IgD-negative memory B cell (primary cell): ENCODE data around the gene LRRC34. TPM values are rescaled to one million over a fixed set of nuclear protein-coding genes. Genes with fewer than 3 reads are reported as not detected.

Source experiments
- H3K27ac Mint-ChIP-seq, 3 donors: one replicate each; pipeline ENCODE4 v1.8.0; 2020 to 2022; ENCODE audit warnings: mild to moderate bottlenecking in 3 of 3, mixed read lengths in 3 of 3, moderate library complexity in 1 of 3
- H3K27me3 Mint-ChIP-seq: one replicate; pipeline ENCODE4 v1.8.0; 2021; ENCODE audit warnings: mixed read lengths
- H3K36me3 Mint-ChIP-seq: one replicate; pipeline ENCODE4 v1.8.0; 2020; ENCODE audit warnings: mild to moderate bottlenecking, mixed read lengths
- H3K4me1 Mint-ChIP-seq, 3 donors: one replicate each; pipeline ENCODE4 v1.8.0; 2020 to 2022; ENCODE audit warnings: mixed read lengths in 3 of 3, mild to moderate bottlenecking in 1 of 3
- H3K4me3 Mint-ChIP-seq, 4 donors: one replicate each; pipeline ENCODE4 v1.8.0; 2020 to 2022; ENCODE audit warnings: mild to moderate bottlenecking in 4 of 4, mixed read lengths in 4 of 4, moderate library complexity in 3 of 4
- H3K9me3 Mint-ChIP-seq, 3 donors: one replicate each; pipeline ENCODE4 v1.8.0; 2020 to 2021; ENCODE audit warnings: mixed read lengths in 3 of 3, mild to moderate bottlenecking in 1 of 3
- polyA plus RNA-seq: library from polyadenylated mRNA; unstranded; fragments of 300-500 nt; fragmentation: Illumina TruSeq; gene quantifications from one replicate; pipeline ENCODE4 v1.2.3, GENCODE V29; 2021

The LRRC34 gene
- polyA plus RNA-seq = 0.60 TPM

GRCh38 chr3:169812332-169813235 is at the start of gene LRRC34, which contains the start of gene LRRIQ4:
Gene LRRC34 (minus strand): TSS chr3:169812904. CDS start chr3:169812548, 356 bp downstream.
Gene LRRIQ4 (plus strand): TSS chr3:169812870. CDS start chr3:169821922, 9,052 bp downstream.
- Mint-ChIP-seq H3K9me3 (peaks cover 0 to 10% (median 0%) of the 10 kb centered on the region in 3 donors), H3K4me1 (peaks cover 19 to 21% (median 20%) of the 10 kb centered on the region in 3 donors), H3K4me3 (peak within 1 kb of the TSS; percentile 85 to 94 (median 90)), H3K27me3 (no peaks in the 10 kb centered on the region), H3K36me3 (no peaks in the 10 kb centered on the region), H3K27ac (peak within 1 kb of the TSS; percentile 12 to 90 (median 76))

GRCh38 chr3:169861871-169862270 is 49.2 kb upstream of the LRRC34 start:
- peaks cover 15 to 21% (median 20%) of the 10 kb centered on the region in 3 donors for H3K4me1 Mint-ChIP-seq
- peaks cover 11% of the 10 kb centered on the region for H3K27me3 Mint-ChIP-seq
- H3K4me3 Mint-ChIP-seq = no peak overlapping the region
- no peaks in the 10 kb centered on the region for H3K36me3 Mint-ChIP-seq
- H3K9me3 Mint-ChIP-seq = no peaks in the 10 kb centered on the region
- peak overlapping the region in 1 of 3 donors; percentile 17 for H3K27ac Mint-ChIP-seq

- H3K36me3 Mint-ChIP-seq = peaks cover 4% of the 10 kb centered on the region
- H3K4me1 Mint-ChIP-seq = no peaks in the 10 kb centered on the region
- H3K4me3 Mint-ChIP-seq = no peak overlapping the region
- H3K27me3 Mint-ChIP-seq = peaks cover 5% of the 10 kb centered on the region
- H3K27ac Mint-ChIP-seq = no peak overlapping the region
- H3K9me3 Mint-ChIP-seq = no peaks in the 10 kb centered on the region
Measured at GRCh38 chr3:169857811-169858210, 45.1 kb upstream of the LRRC34 start.

GRCh38 chr3:169855514-169855913 is 42.8 kb upstream of the LRRC34 start:
- Mint-ChIP-seq H3K36me3 (peaks cover 4% of the 10 kb centered on the region), H3K27ac (no peak overlapping the region), H3K27me3 (peaks cover 5% of the 10 kb centered on the region), H3K4me1 (peaks cover 0 to 2% (median 0%) of the 10 kb centered on the region in 3 donors), H3K4me3 (no peak overlapping the region), H3K9me3 (no peaks in the 10 kb centered on the region)

GRCh38 chr3:169850618-169851017 is 37.9 kb upstream of the LRRC34 start:
- H3K4me1 Mint-ChIP-seq = peaks cover 16 to 28% (median 21%) of the 10 kb centered on the region in 3 donors
- H3K36me3 Mint-ChIP-seq = peaks cover 4% of the 10 kb centered on the region
- no peaks in the 10 kb centered on the region for H3K27me3 Mint-ChIP-seq

GRCh38 chr3:169848741-169849140 is 36.0 kb upstream of the LRRC34 start:
- no peaks in the 10 kb centered on the region for H3K27me3 Mint-ChIP-seq
- H3K9me3 Mint-ChIP-seq = no peaks in the 10 kb centered on the region
- no peak overlapping the region for H3K27ac Mint-ChIP-seq
- no peak overlapping the region for H3K4me3 Mint-ChIP-seq
- H3K36me3 Mint-ChIP-seq = peaks cover 3% of the 10 kb centered on the region
- H3K4me1 Mint-ChIP-seq = peaks cover 16 to 28% (median 23%) of the 10 kb centered on the region in 3 donors

More at GRCh38 chr3:169850618-169851017, 37.9 kb upstream of the LRRC34 start:
- Mint-ChIP-seq H3K9me3 (no peaks in the 10 kb centered on the region), H3K4me3 (no peak overlapping the region), H3K27ac (no peak overlapping the region)

GRCh38 chr3:169847896-169848295 is 35.2 kb upstream of the LRRC34 start:
- peaks cover 21 to 32% (median 31%) of the 10 kb centered on the region in 3 donors for H3K4me1 Mint-ChIP-seq
- H3K27me3 Mint-ChIP-seq = no peaks in the 10 kb centered on the region
- peak overlapping the region in 1 of 3 donors; percentile 0 for H3K27ac Mint-ChIP-seq
- H3K36me3 Mint-ChIP-seq = no peaks in the 10 kb centered on the region
- H3K9me3 Mint-ChIP-seq = no peaks in the 10 kb centered on the region
- peak overlapping the region in 2 of 4 donors; percentile 2 to 77 for H3K4me3 Mint-ChIP-seq

- no peaks in the 10 kb centered on the region for H3K27me3 Mint-ChIP-seq
- peaks cover 23 to 35% (median 32%) of the 10 kb centered on the region in 3 donors for H3K4me1 Mint-ChIP-seq
- H3K9me3 Mint-ChIP-seq = no peaks in the 10 kb centered on the region
- peak overlapping the region; percentile 7 to 81 (median 60) for H3K4me3 Mint-ChIP-seq
- peak overlapping the region; percentile 1 to 89 (median 8) for H3K27ac Mint-ChIP-seq
- H3K36me3 Mint-ChIP-seq = no peaks in the 10 kb centered on the region
Measured at GRCh38 chr3:169846458-169847193, 33.9 kb upstream of the LRRC34 start.

GRCh38 chr3:169842960-169843359 is 30.3 kb upstream of the LRRC34 start:
- no peaks in the 10 kb centered on the region for H3K27me3 Mint-ChIP-seq
- H3K4me3 Mint-ChIP-seq = peak overlapping the region in 1 of 4 donors; percentile 65
- no peaks in the 10 kb centered on the region for H3K36me3 Mint-ChIP-seq
- H3K4me1 Mint-ChIP-seq = peaks cover 31 to 37% (median 37%) of the 10 kb centered on the region in 3 donors
- no peaks in the 10 kb centered on the region for H3K9me3 Mint-ChIP-seq
- no peak overlapping the region for H3K27ac Mint-ChIP-seq

GRCh38 chr3:169841171-169841570 is 28.5 kb upstream of the LRRC34 start:
- Mint-ChIP-seq H3K36me3 (no peaks in the 10 kb centered on the region), H3K27me3 (peaks cover 1% of the 10 kb centered on the region), H3K4me1 (peaks cover 29 to 32% (median 30%) of the 10 kb centered on the region in 3 donors), H3K27ac (peak overlapping the region in 2 of 3 donors; percentile 18 to 65), H3K9me3 (no peaks in the 10 kb centered on the region), H3K4me3 (peak overlapping the region in 3 of 4 donors; percentile 23 to 72 (median 39))

- Mint-ChIP-seq H3K4me1 (peaks cover 31 to 33% (median 32%) of the 10 kb centered on the region in 3 donors), H3K27ac (no peak overlapping the region), H3K9me3 (no peaks in the 10 kb centered on the region)
Measured at GRCh38 chr3:169838511-169839030, 25.9 kb upstream of the LRRC34 start.

GRCh38 chr3:169836942-169837275 is 24.2 kb upstream of the LRRC34 start:
- no peaks in the 10 kb centered on the region for H3K9me3 Mint-ChIP-seq
- H3K36me3 Mint-ChIP-seq = no peaks in the 10 kb centered on the region
- peaks cover 22 to 28% (median 27%) of the 10 kb centered on the region in 3 donors for H3K4me1 Mint-ChIP-seq
- peak overlapping the region in 1 of 3 donors; percentile 78 for H3K27ac Mint-ChIP-seq
- no peak overlapping the region for H3K4me3 Mint-ChIP-seq
- H3K27me3 Mint-ChIP-seq = peaks cover 1% of the 10 kb centered on the region

More at GRCh38 chr3:169838511-169839030, 25.9 kb upstream of the LRRC34 start:
- Mint-ChIP-seq H3K4me3 (peak overlapping the region in 1 of 4 donors; percentile 58), H3K36me3 (no peaks in the 10 kb centered on the region), H3K27me3 (peaks cover 1% of the 10 kb centered on the region)

- Mint-ChIP-seq H3K27me3 (peaks cover 1% of the 10 kb centered on the region), H3K4me1 (peaks cover 21 to 26% (median 23%) of the 10 kb centered on the region in 3 donors), H3K4me3 (peak overlapping the region in 2 of 4 donors; percentile 3 to 74), H3K36me3 (no peaks in the 10 kb centered on the region), H3K27ac (peak overlapping the region; percentile 39 to 84 (median 78)), H3K9me3 (no peaks in the 10 kb centered on the region)
Measured at GRCh38 chr3:169836078-169836941, 23.6 kb upstream of the LRRC34 start.

- peak overlapping the region in 1 of 3 donors; percentile 39 for H3K27ac Mint-ChIP-seq
- H3K27me3 Mint-ChIP-seq = peaks cover 3% of the 10 kb centered on the region
- H3K4me3 Mint-ChIP-seq = peak overlapping the region in 1 of 4 donors; percentile 24
- H3K9me3 Mint-ChIP-seq = no peaks in the 10 kb centered on the region
- no peaks in the 10 kb centered on the region for H3K36me3 Mint-ChIP-seq
- H3K4me1 Mint-ChIP-seq = peaks cover 15 to 20% (median 16%) of the 10 kb centered on the region in 3 donors
Measured at GRCh38 chr3:169835533-169835932, 22.8 kb upstream of the LRRC34 start.
